ENCODE data around the gene SH3RF3.

- no peak for TF ChIP-seq CTCF (IDR thresholded peaks at IDR 0.05)
- no peak for TF ChIP-seq POLR2A (IDR thresholded peaks at IDR 0.05)
Measured at GRCh38 chr2:109324861-109325260, 195.9 kb downstream of the SH3RF3 start.

All from breast epithelium (tissue), 3 donors.